Effector memory CD4-positive, alpha-beta T cell (primary cell): ENCODE results near the gene SLC29A3.
A peak's percentile ranks its signal among the peaks of the same experiment; 100 is the strongest.
"Not testable (repeated sequence)": the region's sequence is repeated elsewhere in the genome, so short reads cannot be mapped to it uniquely, and the experiment has no call there.

Source experiments
- DNase-seq, 3 donors: peaks; one replicate each; pipeline ENCODE4 v3.0.0-alpha.2; 2020
- H3K27ac ChIP-seq: 2 replicates; pipeline ENCODE4 v1.7.0; 2013; ENCODE audit warnings: mild to moderate bottlenecking, low read length, moderate library complexity; ENCODE audit not compliant: insufficient read depth, poor library complexity, severe bottlenecking
- H3K27me3 ChIP-seq: replicated peaks from 2 replicates; pipeline ENCODE4 v1.7.0; 2013; ENCODE audit warnings: mild to moderate bottlenecking, low read length; ENCODE audit not compliant: insufficient read depth, control insufficient read depth, poor library complexity, severe bottlenecking
- H3K36me3 ChIP-seq: 2 replicates; pipeline ENCODE4 v1.7.0; 2013; ENCODE audit warnings: mild to moderate bottlenecking, low read length, moderate library complexity; ENCODE audit not compliant: control insufficient read depth, insufficient read depth
- H3K4me1 ChIP-seq: 2 replicates; pipeline ENCODE4 v1.7.0; 2013; ENCODE audit warnings: low read length, mild to moderate bottlenecking; ENCODE audit not compliant: control insufficient read depth, insufficient read depth, poor library complexity, severe bottlenecking
- H3K4me3 ChIP-seq: 2 replicates; pipeline ENCODE4 v1.7.0; 2013; ENCODE audit warnings: low read length, low read depth, mild to moderate bottlenecking; ENCODE audit not compliant: insufficient read depth, poor library complexity, severe bottlenecking
- H3K9me3 ChIP-seq: 2 replicates; pipeline ENCODE4 v1.7.0; 2013; ENCODE audit warnings: mild to moderate bottlenecking, low read length, moderate library complexity; ENCODE audit not compliant: control insufficient read depth
- total RNA-seq, 3 donors: gene quantifications; one replicate each; lab custom pipeline; 2026; lab: John Stamatoyannopoulos, UW

Gene SLC29A3
- 3.3 to 4.4 (median 4.1) reads per million in 3 donors for total RNA-seq

DNA sequence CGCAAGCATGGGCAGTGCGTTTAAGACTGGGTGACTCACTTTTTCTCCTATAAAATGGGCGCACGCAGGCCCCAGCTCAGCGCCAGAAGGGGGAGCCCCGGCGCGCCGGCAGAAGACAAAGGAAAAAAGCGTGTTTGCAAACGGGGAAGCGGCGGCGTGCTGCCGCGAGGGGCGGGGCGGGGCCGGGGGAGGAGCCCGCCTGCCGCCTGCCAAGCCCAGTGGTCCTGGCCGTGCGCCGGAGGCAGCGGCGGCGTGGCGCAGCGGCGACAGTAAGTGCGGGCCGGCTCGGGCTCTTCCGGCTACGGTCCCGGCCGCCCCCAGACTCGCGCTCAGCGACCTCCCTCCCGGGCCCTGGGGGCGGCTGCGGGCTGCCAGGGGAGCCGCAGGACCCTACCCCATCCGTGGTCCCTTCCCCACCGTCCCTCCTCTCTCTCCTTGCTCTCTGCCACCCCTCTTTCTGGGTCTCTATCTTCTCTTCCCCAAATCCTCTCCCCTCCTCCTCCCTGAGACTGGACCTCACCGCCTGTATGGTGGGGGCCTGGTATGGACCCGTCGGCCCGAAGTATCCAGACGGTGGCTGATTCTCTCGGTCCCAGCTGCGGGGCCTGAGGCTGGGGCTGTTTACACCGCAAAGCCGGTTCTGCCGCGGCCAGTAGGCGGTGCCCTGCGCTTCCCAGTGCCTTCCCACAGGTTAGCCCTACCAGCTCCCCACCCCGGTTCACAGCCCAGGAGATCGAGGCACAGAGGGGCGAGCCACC is at the start of gene SLC29A3:
Gene SLC29A3, plus strand, starts transcription at position 218 of the 758 bp plus-strand sequence. Its CDS starts 51 bp downstream, at position 269.
- peak within 1 kb of the TSS; percentile 62 for H3K27ac ChIP-seq
- peaks cover 14% of the 10 kb centered on the region for H3K4me1 ChIP-seq
- peak; percentile 71 to 76 (median 76) for DNase-seq

DNA sequence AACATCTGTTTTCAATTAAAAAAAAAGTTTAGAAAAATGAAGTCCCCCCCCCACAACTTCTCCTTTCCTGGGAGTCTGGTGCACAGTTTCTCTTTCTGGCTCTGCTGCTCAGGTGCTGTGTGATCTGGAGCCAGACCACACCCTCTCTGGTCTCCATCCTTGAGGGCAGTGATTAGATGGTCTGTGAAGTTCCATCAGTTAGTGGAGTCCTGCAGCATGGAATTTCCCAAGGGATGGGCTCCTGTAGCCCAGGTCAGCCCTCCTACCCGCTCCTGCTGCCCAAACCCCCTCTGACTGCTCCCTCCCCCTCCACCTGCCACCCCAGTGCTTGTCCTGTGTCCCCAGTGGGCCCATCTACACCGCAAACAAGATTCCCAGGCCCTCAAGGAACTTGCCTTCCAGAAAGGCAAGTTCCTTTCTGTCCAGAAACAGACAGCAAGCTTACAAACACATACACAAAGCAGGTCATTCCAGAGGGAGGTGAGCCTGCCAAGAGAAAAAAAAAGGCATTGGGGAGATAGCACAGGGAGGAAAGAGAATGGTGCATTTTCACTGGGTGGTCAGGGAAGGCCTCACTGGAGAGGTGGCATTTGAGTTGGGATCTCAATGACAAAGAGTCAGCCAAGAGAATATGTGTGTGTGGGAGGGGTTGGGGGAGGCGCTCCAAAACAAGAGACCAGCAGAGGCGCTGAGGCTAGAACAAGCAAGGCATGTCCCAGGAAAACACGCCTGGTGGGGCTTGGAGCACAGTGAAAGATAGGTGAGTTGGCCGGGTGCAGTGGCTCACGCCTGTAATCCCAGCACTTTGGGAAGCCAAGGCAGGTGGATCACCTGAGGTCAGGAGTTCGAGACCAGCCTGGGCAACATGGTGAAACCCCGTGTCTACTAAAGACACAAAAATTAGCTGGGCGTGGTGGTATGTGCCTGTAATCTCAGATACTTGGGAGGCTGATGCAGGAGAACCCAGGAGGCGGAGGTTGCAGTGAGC is 49.5 kb upstream of the SLC29A3 start:
- Histone ChIP-seq H3K27me3 (no peaks in the 10 kb centered on the region), H3K9me3 (no peaks in the 10 kb centered on the region), H3K4me1 (no peaks in the 10 kb centered on the region), H3K4me3 (no peak overlapping the region), H3K36me3 (no peaks in the 10 kb centered on the region), H3K27ac (no peak overlapping the region)
- no peak for DNase-seq

More for the DNA sequence above, at the start of gene SLC29A3:
- peak within 1 kb of the TSS; percentile 62 for H3K4me3 ChIP-seq
- H3K27me3 ChIP-seq = no peaks in the 10 kb centered on the region
- peaks cover under 1% of the 10 kb centered on the region for H3K36me3 ChIP-seq
- H3K9me3 ChIP-seq = no peaks in the 10 kb centered on the region

DNA sequence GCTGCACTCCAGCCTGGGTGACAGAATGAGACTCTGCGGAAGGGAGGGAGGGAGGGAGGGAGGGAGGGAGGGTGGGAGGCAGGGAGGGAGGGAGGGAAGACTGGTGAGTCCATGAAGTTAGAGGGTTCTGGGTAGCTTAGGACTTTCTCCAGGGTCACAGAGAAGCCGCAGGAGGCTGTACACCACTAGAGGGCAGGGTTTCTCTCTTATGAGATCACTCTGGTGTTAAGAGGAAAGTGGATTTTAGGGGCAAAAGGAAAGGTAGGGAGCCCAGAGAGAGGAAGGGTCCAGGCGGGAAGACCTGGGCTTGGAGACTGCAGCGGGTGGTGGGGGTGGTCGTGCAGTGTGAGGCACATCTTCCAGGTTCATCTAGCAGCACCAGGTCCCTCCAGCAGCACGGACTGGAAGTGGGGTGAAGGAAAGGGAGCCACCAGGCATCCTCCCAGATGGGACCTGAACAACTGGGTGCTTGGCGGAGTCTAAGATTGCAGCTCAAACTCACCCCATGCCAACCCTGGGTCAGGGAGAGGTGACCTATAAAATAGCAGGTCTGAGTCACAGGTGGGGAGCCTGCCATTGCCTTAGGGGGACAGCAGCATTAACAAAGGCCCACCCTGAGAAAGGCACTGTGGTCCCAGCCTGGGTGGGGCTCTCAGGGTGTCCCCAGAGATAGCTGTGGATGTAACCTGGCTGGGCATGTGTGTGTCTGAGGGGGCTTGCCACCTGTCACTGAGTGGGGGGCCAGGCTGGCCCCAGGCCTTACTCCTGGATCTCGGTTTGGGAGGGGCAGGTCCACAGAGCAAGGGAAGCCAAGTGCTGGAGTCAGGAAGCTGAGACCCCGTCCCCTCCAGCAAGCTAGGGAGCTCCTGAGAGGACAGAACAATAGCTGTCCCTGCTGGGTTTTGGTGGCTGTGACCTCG is 48.5 kb upstream of the SLC29A3 start:
- no peak for DNase-seq
- H3K36me3 ChIP-seq = no peaks in the 10 kb centered on the region
- no peaks in the 10 kb centered on the region for H3K4me1 ChIP-seq
- H3K27ac ChIP-seq = no peak overlapping the region
- no peak overlapping the region for H3K4me3 ChIP-seq
- H3K27me3 ChIP-seq = no peaks in the 10 kb centered on the region
- no peaks in the 10 kb centered on the region for H3K9me3 ChIP-seq

DNA sequence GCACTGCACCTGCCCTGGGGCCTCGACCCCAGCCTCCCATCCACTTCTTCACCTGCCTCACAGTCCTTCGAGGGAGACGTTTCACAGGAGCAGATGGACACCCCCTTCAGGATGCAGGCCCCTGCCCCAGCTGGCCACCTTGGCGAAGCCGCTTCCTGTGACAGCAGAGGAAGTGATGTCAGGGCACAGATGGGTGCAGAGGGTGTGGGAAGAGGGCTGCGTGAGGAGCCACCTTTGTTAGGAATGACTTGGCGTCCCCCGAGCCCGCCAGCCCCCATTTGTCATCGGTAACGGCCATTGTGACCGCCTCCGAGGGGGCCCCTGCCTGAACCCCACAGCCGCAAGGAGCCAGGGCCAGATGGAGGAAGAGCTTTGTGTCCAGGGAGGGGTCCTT is 47.4 kb upstream of the SLC29A3 start:
- Histone ChIP-seq H3K4me3 (no peak overlapping the region), H3K27me3 (no peaks in the 10 kb centered on the region), H3K27ac (no peak overlapping the region), H3K36me3 (no peaks in the 10 kb centered on the region), H3K9me3 (no peaks in the 10 kb centered on the region), H3K4me1 (no peaks in the 10 kb centered on the region)
- DNase-seq = no peak

DNA sequence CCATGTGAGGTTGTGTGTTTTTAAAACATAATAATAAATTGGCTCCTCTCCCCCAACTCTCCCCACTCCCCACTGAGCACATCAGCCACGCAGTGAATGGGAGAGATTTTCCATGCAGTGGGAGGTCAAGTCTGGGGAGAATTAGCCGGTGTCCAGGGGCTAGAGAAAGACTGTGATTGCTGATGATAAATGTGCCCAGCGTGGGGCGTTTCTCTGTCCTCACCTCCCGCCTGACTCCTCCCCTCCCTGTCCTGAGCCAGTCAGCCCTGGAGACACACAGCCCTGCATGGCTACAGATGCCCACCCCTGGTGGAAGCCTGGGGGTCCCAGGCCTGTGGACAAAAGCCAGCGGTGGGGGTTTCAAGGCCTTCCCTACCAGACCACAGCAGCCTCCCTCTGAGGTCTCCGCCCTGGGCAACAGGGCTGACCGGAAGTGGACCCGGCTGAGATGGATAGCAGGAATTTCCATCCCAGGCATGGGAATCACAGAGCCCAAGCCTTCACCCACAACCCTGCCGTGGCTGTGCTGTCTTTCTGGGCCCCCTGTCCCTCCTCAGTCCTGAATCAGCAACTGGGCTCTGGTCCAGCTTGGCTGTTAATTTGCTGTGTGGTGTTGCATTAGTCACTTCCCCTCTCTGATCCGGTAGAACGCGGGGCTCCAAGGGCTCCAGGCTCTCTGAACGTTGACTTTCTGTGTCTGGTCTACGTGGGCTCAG is 46.8 kb upstream of the SLC29A3 start:
- Histone ChIP-seq H3K27me3 (no peaks in the 10 kb centered on the region), H3K9me3 (no peaks in the 10 kb centered on the region), H3K4me1 (no peaks in the 10 kb centered on the region), H3K27ac (no peak overlapping the region), H3K36me3 (no peaks in the 10 kb centered on the region), H3K4me3 (no peak overlapping the region)
- no peak for DNase-seq

DNA sequence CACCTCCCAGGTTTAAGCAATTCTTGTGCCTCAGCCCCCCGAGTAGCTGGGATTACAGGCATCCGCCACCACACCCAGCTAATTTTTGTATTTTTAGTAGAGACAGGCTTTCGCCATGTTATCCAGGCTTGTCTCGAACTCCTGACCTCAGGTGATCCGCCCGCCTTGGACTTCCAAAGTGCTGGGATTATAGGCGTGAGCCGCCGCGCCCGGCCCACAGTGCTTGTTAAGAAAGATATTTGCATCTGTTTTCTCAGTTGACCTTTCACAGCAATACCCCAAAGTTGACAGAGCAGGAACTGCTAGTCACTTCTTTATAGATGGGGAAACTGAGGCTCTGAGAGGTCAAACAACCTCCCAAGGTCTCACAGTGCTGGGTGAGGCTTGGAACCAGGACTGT is 46.1 kb upstream of the SLC29A3 start:
- H3K27ac ChIP-seq, H3K36me3 ChIP-seq, H3K4me1 ChIP-seq, H3K4me3 ChIP-seq, H3K9me3 ChIP-seq, DNase-seq, H3K27me3 ChIP-seq: not testable (repeated sequence)

DNA sequence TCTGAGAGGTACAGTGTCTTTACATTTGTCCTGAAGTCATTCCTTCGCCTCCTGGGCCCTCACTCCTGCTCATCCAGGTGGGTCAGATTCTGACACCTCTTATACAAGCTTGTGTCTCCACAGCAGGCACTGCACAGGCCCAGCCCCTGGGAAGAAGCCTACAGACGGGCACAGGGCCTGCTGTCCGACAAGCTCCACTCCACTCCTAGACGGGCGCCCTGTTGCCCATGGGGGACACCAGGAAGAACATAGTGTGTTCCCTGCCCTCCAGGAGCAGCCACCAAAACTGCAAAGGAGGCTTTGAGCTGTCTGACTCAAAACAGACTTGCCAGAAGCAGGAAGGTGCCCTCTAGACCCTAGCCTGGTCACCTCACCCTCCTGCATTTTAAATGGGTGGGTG is 45.6 kb upstream of the SLC29A3 start:
- H3K4me3 ChIP-seq = no peak overlapping the region
- DNase-seq = no peak
- H3K27me3 ChIP-seq = no peaks in the 10 kb centered on the region
- H3K4me1 ChIP-seq = no peaks in the 10 kb centered on the region
- no peaks in the 10 kb centered on the region for H3K36me3 ChIP-seq
- no peaks in the 10 kb centered on the region for H3K9me3 ChIP-seq
- no peak overlapping the region for H3K27ac ChIP-seq

DNA sequence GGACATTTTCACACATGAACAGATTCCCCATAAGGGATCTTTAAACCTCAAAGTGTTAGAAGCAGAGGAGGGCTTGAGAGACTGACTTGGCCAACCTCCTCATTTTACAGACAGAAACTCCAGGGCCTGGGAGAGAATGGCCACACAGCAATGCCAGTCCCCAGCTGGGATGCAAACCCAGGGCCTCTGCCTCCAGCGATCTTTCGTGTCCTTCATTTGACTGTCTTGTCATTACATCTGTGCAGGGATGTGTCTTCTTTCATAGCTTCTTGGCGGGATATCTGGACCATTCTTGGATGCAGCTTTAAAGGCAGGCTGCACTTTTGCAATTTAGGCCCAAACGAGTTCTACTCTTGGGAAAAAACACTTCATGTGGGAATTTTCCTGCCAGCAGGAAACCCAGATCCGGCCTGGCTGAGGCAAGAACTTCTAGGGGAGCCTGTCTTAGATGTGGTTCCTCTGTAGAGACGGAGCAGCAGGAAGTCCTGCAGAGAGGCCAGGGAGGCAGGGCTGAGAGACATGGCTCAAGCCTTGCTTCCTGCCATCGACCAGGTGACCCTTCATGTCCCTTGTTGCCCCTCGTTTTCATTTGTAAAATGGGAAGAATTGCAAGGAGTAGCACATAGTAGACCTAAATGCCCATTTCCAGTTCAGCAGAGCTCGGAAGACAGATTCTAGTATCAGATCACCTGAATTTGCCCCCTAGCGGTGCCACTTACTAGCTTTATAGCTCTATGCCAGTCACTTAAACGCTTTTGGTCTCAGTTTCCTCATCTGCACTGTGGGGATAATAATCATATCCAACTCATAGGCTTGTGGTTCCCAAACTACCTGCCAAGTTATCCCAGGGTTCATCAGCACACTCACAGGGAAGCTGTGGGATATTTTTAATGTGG is 43.9 kb upstream of the SLC29A3 start:
- no peaks in the 10 kb centered on the region for H3K4me1 ChIP-seq

More for the DNA sequence above, 43.9 kb upstream of the SLC29A3 start:
- Histone ChIP-seq H3K27ac (no peak overlapping the region), H3K27me3 (no peaks in the 10 kb centered on the region), H3K4me3 (no peak overlapping the region), H3K36me3 (no peaks in the 10 kb centered on the region), H3K9me3 (no peaks in the 10 kb centered on the region)
- DNase-seq = no peak
